Panc1 (cell line): ENCODE results near the gene CYP39A1.

Source experiments
- CTCF ChIP-seq: fragments of 450-650 bp; IDR thresholded peaks from 2 replicates; pipeline ENCODE4 v1.5.1; 2017; ENCODE audit warnings: mild to moderate bottlenecking
- POLR2AphosphoS5 ChIP-seq: IDR thresholded peaks from 2 replicates; pipeline ENCODE4 v1.6.1; 2012; ENCODE audit warnings: mild to moderate bottlenecking, low read depth, low read length, moderate library complexity
- SIN3A ChIP-seq: IDR thresholded peaks from 2 replicates; pipeline ENCODE4 v1.6.1; 2012; ENCODE audit warnings: low read depth, mild to moderate bottlenecking, low read length, moderate library complexity, borderline replicate concordance; ENCODE audit not compliant: insufficient read depth
- TCF7L2 ChIP-seq: IDR thresholded peaks from 2 replicates; pipeline ENCODE4 v1.6.1; 2011; ENCODE audit warnings: mild to moderate bottlenecking, low read depth, low read length, inconsistent platforms

GRCh38 chr6:46590765-46591164 is 61.9 kb downstream of the CYP39A1 start:
- TF ChIP-seq CTCF (no peak), POLR2AphosphoS5 (no peak), TCF7L2 (no peak), SIN3A (no peak)
